NT2/D1 (cell line): ENCODE measurements around the gene NT5DC2.

Source experiments
- SUZ12 ChIP-seq: IDR thresholded peaks from 2 replicates; pipeline ENCODE4 v1.6.1; 2011; ENCODE audit not compliant: insufficient read length, insufficient read depth; ENCODE audit errors: extremely low read depth
- YY1 ChIP-seq: IDR thresholded peaks from 2 replicates; pipeline ENCODE4 v1.6.1; 2011; ENCODE audit not compliant: insufficient read length, insufficient read depth

- no peak for TF ChIP-seq YY1
- no peak for TF ChIP-seq SUZ12
These were observed 46.4 kb downstream of the NT5DC2 start for GRCh38 chr3:52487050-52487787.
